Lower lobe of right lung (tissue), 2 donors: Measurements from ENCODE around the gene INHBE. TPM values are rescaled to one million over a fixed set of nuclear protein-coding genes. Genes with fewer than 3 reads are reported as not detected.
A peak's percentile ranks its signal among the peaks of the same experiment; 100 is the strongest.

Source experiments
- ATAC-seq, 2 donors: fragments of 200-7000 bp; cut with Tn5 transposase; one replicate each; pipeline ENCODE4 v1.9.1; 2020 to 2022; ENCODE audit warnings: mild to moderate bottlenecking in 2 of 2, moderate library complexity in 2 of 2
- DNase-seq: peaks from one replicate; pipeline ENCODE4 v3.0.0-alpha.2; 2020
- H3K27ac ChIP-seq: fragments of 200-600 bp; one replicate; pipeline ENCODE4 v1.8.0; 2022
- H3K27me3 ChIP-seq: fragments of 200-600 bp; one replicate; pipeline ENCODE4 v1.8.0; 2022; ENCODE audit warnings: low read depth
- H3K36me3 ChIP-seq: fragments of 200-600 bp; one replicate; pipeline ENCODE4 v1.8.0; 2022; ENCODE audit warnings: mild to moderate bottlenecking
- H3K4me1 ChIP-seq: fragments of 200-600 bp; one replicate; pipeline ENCODE4 v1.8.0; 2022
- H3K4me3 ChIP-seq: fragments of 200-600 bp; one replicate; pipeline ENCODE4 v1.8.0; 2022; ENCODE audit warnings: mild to moderate bottlenecking
- H3K9me3 ChIP-seq: fragments of 200-600 bp; one replicate; pipeline ENCODE4 v1.8.0; 2022
- CTCF ChIP-seq: fragments of 200-600 bp; IDR thresholded peaks from one replicate; pipeline ENCODE4 v1.8.0; 2022; ENCODE audit warnings: antibody characterized with exemption, mild to moderate bottlenecking
- intact Hi-C: fragments of 100-400 bp; cut with DNase I; formaldehyde crosslinking; loops from one replicate; pipeline ENCODE4 v1.11.0; 2022
- total RNA-seq: library from RNA; stranded (reverse); fragmentation: NEBNext Ultra II Directional; extraction: Animal tissue kit (Norgen Biotek cat#: 25700); gene quantifications from one replicate; pipeline ENCODE4 v1.2.1, GENCODE V29; 2021
- donor health status: DM: no; HTN: yes; CAD: no; lungs with severe emphysema.

INHBE gene
- total RNA-seq, 1 donor from 2014 or later = not detected

- H3K27me3 ChIP-seq = peaks cover 5% of the 10 kb centered on the region
- TF ChIP-seq CTCF = peak; percentile 45
- intact Hi-C loops = no loop called here
- H3K27ac ChIP-seq = no peak overlapping the region
- H3K9me3 ChIP-seq = no peaks in the 10 kb centered on the region
- ATAC-seq (no peak), DNase-seq (no peak)
- no peak overlapping the region for H3K4me3 ChIP-seq
- peaks cover 21% of the 10 kb centered on the region for H3K4me1 ChIP-seq
- no peaks in the 10 kb centered on the region for H3K36me3 ChIP-seq
Observed at GRCh38 chr12:57456145-57456700, 1.1 kb downstream of the INHBE start.

- no peak for TF ChIP-seq CTCF
- intact Hi-C loops = no loop called here
- no peak overlapping the region for H3K27ac ChIP-seq
- no peaks in the 10 kb centered on the region for H3K36me3 ChIP-seq
- H3K27me3 ChIP-seq = peaks cover 5% of the 10 kb centered on the region
- peaks cover 28% of the 10 kb centered on the region for H3K4me1 ChIP-seq
- DNase-seq (no peak), ATAC-seq (no peak)
- no peak overlapping the region for H3K4me3 ChIP-seq
- H3K9me3 ChIP-seq = no peaks in the 10 kb centered on the region
Observed at GRCh38 chr12:57456737-57457490, 1.8 kb downstream of the INHBE start.

GRCh38 chr12:57458665-57459054 is 3.6 kb downstream of the INHBE start:
- no peak for DNase-seq
- H3K36me3 ChIP-seq = no peaks in the 10 kb centered on the region

GRCh38 chr12:57459055-57459749 is 4.1 kb downstream of the INHBE start:
- Histone ChIP-seq H3K36me3 (no peaks in the 10 kb centered on the region), H3K4me3 (peak overlapping the region; percentile 83), H3K27ac (peak overlapping the region; percentile 80), H3K9me3 (no peaks in the 10 kb centered on the region), H3K27me3 (peaks cover 5% of the 10 kb centered on the region), H3K4me1 (peaks cover 36% of the 10 kb centered on the region)
- ATAC-seq (peak; percentile 88), DNase-seq (peak; percentile 95)
- intact Hi-C loops = no loop called here
- peak; percentile 93 for TF ChIP-seq CTCF

More at GRCh38 chr12:57458665-57459054, 3.6 kb downstream of the INHBE start:
- Histone ChIP-seq H3K27me3 (peaks cover 5% of the 10 kb centered on the region), H3K4me1 (peaks cover 36% of the 10 kb centered on the region), H3K27ac (peak overlapping the region; percentile 80), H3K4me3 (peak overlapping the region; percentile 83), H3K9me3 (no peaks in the 10 kb centered on the region)
- ATAC-seq = no peak
- intact Hi-C loops = no loop called here
- no peak for TF ChIP-seq CTCF

DNA sequence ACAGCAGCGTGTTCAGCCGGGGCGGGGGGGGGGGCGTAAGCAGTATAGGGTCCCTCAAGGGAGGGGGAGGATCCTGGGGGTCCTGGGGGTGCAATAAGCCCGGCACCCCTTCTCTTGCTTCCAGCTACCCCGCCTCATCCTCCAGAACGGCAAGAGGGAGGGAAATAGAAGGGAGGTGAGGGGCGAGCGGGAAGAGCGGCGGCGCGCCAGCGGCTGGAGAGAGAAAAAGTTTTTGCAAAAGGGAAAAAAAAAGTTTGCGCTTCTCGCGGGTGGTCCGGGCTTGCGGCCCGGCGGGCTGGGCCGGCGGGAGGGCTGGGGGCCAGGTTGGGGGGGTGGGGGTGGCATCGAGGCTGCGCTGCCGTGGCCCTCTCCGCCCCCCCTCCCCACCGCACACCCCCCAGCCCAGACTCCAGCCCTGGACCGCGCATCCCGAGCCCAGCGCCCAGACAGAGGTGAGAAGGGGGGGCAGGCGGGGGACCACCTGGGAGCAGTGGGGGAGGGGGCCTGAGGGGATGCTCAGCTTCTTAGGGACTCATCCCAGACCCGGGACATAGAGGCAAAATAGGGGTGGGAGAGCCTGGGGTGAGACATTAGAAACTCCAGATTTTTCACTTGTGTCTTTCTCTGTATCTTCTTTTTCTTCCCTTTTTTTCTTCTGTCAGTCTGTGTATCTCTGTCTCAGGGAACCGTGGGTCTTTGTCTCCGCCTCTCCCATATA is 4.8 kb downstream of the INHBE start, which contains the start of gene GLI1:
Gene GLI1, plus strand, starts transcription at position 36 of the 718 bp plus-strand sequence. CDS start 3,907 bp downstream, outside the sequence.
- DNase-seq = no peak
- TF ChIP-seq CTCF = no peak
- ATAC-seq = no peak
- Histone ChIP-seq H3K9me3 (no peaks in the 10 kb centered on the region), H3K27me3 (peaks cover 5% of the 10 kb centered on the region), H3K27ac (peak within 1 kb of the TSS; percentile 80), H3K4me1 (peaks cover 36% of the 10 kb centered on the region), H3K4me3 (peak within 1 kb of the TSS; percentile 83), H3K36me3 (no peaks in the 10 kb centered on the region)
- intact Hi-C loops = no loop called here
